ENCODE data around the gene TRAF5. TPM values are rescaled to one million over a fixed set of nuclear protein-coding genes. Genes with fewer than 3 reads are reported as not detected.
"Not testable (repeated sequence)": the region's sequence is repeated elsewhere in the genome, so short reads cannot be mapped to it uniquely, and the experiment has no call there.

Gene TRAF5
- total RNA-seq, 1 donor from 2014 or later = 14.4 TPM

GRCh38 chr1:211377539-211378450, 51.2 kb downstream of the TRAF5 start:
- no peak for DNase-seq (ENCODE audit: low read depth, low spot score)

- no peak for DNase-seq (ENCODE audit: low read depth, low spot score)
Observed at GRCh38 chr1:211378844-211379243, 52.2 kb downstream of the TRAF5 start.

- no peak for DNase-seq (ENCODE audit: low read depth, low spot score)
Observed at GRCh38 chr1:211379446-211379845, 52.8 kb downstream of the TRAF5 start.

- DNase-seq (ENCODE audit: low read depth, low spot score) = no peak
Observed at GRCh38 chr1:211381481-211382181, 55.0 kb downstream of the TRAF5 start.

GRCh38 chr1:211382182-211382713, 55.6 kb downstream of the TRAF5 start:
- no peak for DNase-seq (ENCODE audit: low read depth, low spot score)

GRCh38 chr1:211382714-211383480, 56.3 kb downstream of the TRAF5 start:
- DNase-seq (ENCODE audit: low read depth, low spot score) = peak; percentile 63

GRCh38 chr1:211384524-211384923, 57.9 kb downstream of the TRAF5 start:
- DNase-seq (ENCODE audit: low read depth, low spot score) = no peak

- no peak for DNase-seq (ENCODE audit: low read depth, low spot score)
Observed at GRCh38 chr1:211386921-211387320, 60.3 kb downstream of the TRAF5 start.

- not testable (repeated sequence) for DNase-seq (ENCODE audit: low read depth, low spot score)
Observed at GRCh38 chr1:211390829-211391228, 64.2 kb downstream of the TRAF5 start.

- no peak for DNase-seq (ENCODE audit: low read depth, low spot score)
Observed at GRCh38 chr1:211393203-211393602, 66.6 kb downstream of the TRAF5 start.

- DNase-seq (ENCODE audit: low read depth, low spot score) = not testable (repeated sequence)
Observed at GRCh38 chr1:211398266-211398930, 71.8 kb downstream of the TRAF5 start.

- not testable (repeated sequence) for DNase-seq (ENCODE audit: low read depth, low spot score)
Observed at GRCh38 chr1:211399851-211400393, 73.3 kb downstream of the TRAF5 start.

GRCh38 chr1:211401751-211402150, 75.1 kb downstream of the TRAF5 start:
- DNase-seq (ENCODE audit: low read depth, low spot score) = not testable (repeated sequence)

GRCh38 chr1:211406086-211406485, 79.5 kb downstream of the TRAF5 start:
- DNase-seq (ENCODE audit: low read depth, low spot score) = not testable (repeated sequence)

- DNase-seq (ENCODE audit: low read depth, low spot score) = not testable (repeated sequence)
Observed at GRCh38 chr1:211407749-211408148, 81.1 kb downstream of the TRAF5 start.

GRCh38 chr1:211411639-211412038, 85.0 kb downstream of the TRAF5 start:
- no peak for DNase-seq (ENCODE audit: low read depth, low spot score)

GRCh38 chr1:211415700-211416099, 89.1 kb downstream of the TRAF5 start:
- no peak for DNase-seq (ENCODE audit: low read depth, low spot score)

GRCh38 chr1:211416246-211416627, 89.6 kb downstream of the TRAF5 start:
- DNase-seq (ENCODE audit: low read depth, low spot score) = not testable (repeated sequence)

GRCh38 chr1:211416628-211417323, 90.1 kb downstream of the TRAF5 start:
- DNase-seq (ENCODE audit: low read depth, low spot score) = not testable (repeated sequence)

- no peak for DNase-seq (ENCODE audit: low read depth, low spot score)
Observed at GRCh38 chr1:211420389-211420788, 93.8 kb downstream of the TRAF5 start.
